ENCODE results near the gene FGB. TPM values are rescaled to one million over a fixed set of nuclear protein-coding genes. Genes with fewer than 3 reads are reported as not detected.
A peak's percentile ranks its signal among the peaks of the same experiment; 100 is the strongest.

FGB gene
- total RNA-seq, 1 donor from 2014 or later = 0.95 TPM

DNA sequence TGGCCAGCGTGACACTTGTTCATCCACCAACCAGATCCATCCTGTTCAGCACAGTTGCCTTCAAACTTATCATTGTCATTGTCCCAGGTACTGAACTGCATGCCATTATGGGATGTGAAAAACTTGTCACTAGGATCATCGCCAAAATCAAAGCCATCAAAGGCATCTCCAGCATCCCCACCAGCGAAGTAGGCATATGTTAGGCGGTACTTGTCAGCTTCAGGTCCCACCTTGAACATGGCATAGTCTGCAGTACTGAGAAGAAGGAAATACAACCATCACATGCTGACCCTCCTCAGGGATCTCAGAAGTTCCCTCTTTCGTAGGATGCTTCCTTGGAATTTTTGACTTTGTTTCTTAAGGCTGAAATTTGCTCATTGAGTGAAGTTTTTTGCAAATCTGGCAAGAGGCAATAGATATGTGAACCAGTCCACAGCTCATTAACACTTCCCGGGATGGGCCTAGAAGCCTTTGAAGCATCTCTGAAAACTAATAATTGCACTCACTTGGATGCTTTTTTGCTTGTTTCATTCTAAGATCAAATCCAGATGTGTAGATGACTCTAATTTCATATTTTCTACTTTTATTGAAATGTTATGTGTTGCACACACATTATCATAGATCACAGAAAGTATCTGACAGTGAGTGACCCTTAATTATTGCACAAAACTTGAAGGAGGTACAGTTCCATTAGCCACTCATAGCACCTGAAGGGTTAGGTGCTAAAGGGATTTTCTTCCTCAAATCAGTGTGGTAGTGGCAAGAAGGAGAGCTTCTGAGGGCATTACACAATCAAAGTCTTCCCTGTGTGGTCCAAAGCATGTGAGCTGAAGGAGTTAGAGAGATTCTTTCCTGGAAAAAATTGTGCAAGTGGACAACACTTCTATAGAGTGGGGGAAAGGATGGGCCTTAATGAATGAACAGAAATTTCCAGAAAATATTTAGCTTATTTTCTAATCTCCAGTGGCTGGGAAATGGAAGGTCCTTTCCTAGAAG, 44.2 kb downstream of the FGB start:
- H3K27me3 ChIP-seq (ENCODE audit: low read depth) = no peaks in the 10 kb centered on the region
- DNase-seq (no peak), ATAC-seq (peak in 1 of 2 donors; percentile 31)
- intact Hi-C loops (cut with DNase I) = no loop called here
- TF ChIP-seq, protein P1, sequence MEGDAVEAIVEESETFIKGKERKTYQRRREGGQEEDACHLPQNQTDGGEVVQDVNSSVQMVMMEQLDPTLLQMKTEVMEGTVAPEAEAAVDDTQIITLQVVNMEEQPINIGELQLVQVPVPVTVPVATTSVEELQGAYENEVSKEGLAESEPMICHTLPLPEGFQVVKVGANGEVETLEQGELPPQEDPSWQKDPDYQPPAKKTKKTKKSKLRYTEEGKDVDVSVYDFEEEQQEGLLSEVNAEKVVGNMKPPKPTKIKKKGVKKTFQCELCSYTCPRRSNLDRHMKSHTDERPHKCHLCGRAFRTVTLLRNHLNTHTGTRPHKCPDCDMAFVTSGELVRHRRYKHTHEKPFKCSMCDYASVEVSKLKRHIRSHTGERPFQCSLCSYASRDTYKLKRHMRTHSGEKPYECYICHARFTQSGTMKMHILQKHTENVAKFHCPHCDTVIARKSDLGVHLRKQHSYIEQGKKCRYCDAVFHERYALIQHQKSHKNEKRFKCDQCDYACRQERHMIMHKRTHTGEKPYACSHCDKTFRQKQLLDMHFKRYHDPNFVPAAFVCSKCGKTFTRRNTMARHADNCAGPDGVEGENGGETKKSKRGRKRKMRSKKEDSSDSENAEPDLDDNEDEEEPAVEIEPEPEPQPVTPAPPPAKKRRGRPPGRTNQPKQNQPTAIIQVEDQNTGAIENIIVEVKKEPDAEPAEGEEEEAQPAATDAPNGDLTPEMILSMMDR (IDR thresholded peaks at IDR 0.05) = no peak
- H3K4me1 ChIP-seq = no peaks in the 10 kb centered on the region
- H3K9me3 ChIP-seq = no peaks in the 10 kb centered on the region
- H3K4me3 ChIP-seq = no peak overlapping the region
- H3K27ac ChIP-seq = no peak overlapping the region
- no peaks in the 10 kb centered on the region for H3K36me3 ChIP-seq

DNA sequence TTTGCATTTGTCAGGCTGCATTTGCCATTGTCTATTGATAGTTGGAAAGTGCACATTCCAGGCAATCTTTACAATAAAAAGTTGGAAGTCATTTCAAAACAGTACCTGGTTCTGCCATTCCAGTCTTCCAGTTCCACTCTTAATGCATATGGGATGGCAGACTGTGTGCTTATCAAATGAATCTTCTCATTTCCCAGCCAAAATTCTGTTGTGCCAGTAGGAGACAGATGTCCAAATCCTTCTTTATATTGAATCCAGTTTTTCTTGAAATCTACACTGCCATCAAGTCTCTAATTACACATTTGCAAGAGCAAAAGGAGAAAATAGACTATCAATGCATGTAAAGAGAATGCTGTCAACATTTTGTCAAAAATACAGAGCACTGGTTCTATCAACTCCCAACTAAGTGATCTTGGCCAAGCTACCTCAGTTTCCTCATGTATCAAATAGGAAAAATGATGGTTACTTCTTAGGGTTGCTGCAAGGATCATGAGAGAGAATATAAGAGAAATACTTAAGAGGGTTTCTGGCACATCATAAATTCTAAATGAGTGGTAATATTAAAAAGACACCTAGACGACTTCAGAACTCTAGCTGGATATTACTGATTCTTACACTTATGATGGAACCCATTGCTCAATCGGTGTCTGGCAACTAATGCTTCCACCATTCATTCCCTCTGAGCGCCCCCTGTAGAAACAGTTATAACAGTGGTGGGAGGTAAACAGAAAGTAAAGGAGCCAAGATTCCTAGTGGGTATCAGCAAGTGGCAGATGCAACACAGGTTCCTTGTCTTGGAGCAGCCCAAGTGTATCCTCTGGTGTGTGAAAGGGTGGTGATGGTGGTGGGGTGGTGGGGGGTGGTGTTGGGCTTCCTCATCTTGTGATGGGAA, 45.8 kb downstream of the FGB start:
- intact Hi-C loops (cut with DNase I) = no loop called here
- no peak overlapping the region for H3K4me3 ChIP-seq
- no peak for DNase-seq
- no peaks in the 10 kb centered on the region for H3K9me3 ChIP-seq
- TF ChIP-seq, protein P1 (IDR thresholded peaks at IDR 0.05) = no peak
- H3K27me3 ChIP-seq (ENCODE audit: low read depth) = no peaks in the 10 kb centered on the region
- H3K4me1 ChIP-seq = no peaks in the 10 kb centered on the region
- H3K27ac ChIP-seq = no peak overlapping the region
- H3K36me3 ChIP-seq = no peaks in the 10 kb centered on the region
- no peak for ATAC-seq

DNA sequence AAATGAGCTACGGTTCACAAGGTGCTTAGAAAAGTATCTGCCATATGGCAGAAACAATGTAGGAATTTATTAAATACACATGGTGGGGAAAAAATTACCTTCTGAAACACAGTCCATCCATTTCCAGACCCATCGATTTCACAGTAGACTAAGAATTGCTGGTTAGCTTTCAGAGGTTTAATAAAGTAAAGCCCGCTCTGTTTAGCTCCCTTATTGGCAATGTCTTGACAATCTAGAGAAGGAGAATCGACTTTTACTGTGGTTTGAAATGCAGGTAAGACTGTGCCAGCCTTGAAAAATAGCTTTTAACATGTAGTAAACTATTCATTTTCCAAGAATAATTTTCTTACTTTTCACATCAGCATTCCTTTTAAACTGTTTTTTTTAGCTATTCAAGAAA, 46.7 kb downstream of the FGB start:
- Histone ChIP-seq H3K4me3 (no peak overlapping the region), H3K4me1 (no peaks in the 10 kb centered on the region), H3K27ac (no peak overlapping the region), H3K27me3 (ENCODE audit: low read depth) (no peaks in the 10 kb centered on the region), H3K9me3 (no peaks in the 10 kb centered on the region), H3K36me3 (no peaks in the 10 kb centered on the region)
- intact Hi-C loops (cut with DNase I) = no loop called here
- TF ChIP-seq, protein P1 (IDR thresholded peaks at IDR 0.05) = no peak
- no peak for ATAC-seq
- no peak for DNase-seq

DNA sequence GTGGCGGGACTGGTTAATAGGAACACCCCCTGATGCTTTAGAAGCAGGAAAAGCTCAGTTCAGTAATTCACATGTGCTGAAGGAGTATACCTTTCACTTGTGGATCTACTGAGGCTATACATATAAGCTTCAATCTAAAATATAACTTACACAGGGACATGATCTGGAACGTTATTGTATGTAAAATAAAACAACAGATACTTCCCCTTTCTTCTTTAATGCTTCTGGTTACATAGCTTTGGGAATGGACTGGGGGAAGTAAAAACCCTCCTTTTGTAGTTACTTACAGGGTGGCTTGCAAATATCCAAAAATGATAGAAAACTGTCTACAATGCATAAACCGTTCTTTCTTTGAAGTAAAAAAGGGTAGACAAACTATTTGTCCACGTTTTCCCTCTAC, 47.8 kb downstream of the FGB start:
- peak overlapping the region; percentile 18 for H3K4me3 ChIP-seq
- H3K4me1 ChIP-seq = no peaks in the 10 kb centered on the region
- ATAC-seq = no peak
- TF ChIP-seq, protein P1 (IDR thresholded peaks at IDR 0.05) = no peak
- DNase-seq = no peak
- H3K36me3 ChIP-seq = no peaks in the 10 kb centered on the region
- no peaks in the 10 kb centered on the region for H3K27me3 ChIP-seq (ENCODE audit: low read depth)
- no peak overlapping the region for H3K27ac ChIP-seq
- intact Hi-C loops (cut with DNase I) = loop anchor here (10.0 kb wide), 1 partner anchor 56 kb away; the partner anchor contains the start of gene PLRG1
- no peaks in the 10 kb centered on the region for H3K9me3 ChIP-seq

DNA sequence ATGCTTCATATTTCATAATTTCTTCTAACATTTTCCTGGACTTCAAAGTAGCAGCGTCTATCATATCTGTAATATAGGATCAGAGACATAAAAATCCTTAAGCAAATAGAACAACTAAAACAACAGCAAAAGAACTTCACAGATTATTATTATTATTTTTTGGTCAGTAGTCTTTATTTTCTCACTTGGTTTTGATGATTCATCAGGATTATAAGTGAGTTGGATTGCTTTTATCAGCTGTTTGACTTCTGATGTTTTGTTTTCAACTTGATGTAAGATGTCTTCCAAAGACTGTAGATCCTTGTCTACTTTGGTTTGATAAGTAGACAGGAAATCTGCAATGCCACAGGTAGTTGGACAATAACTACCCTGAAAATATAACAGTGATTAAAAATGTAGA, 49.0 kb downstream of the FGB start:
- intact Hi-C loops (cut with DNase I) = loop anchor here (10.0 kb wide), 1 partner anchor 57 kb away; the partner anchor contains the start of gene PLRG1
- H3K27ac ChIP-seq = no peak overlapping the region

More for the DNA sequence above, 49.0 kb downstream of the FGB start:
- Histone ChIP-seq H3K36me3 (no peaks in the 10 kb centered on the region), H3K4me1 (no peaks in the 10 kb centered on the region), H3K27me3 (ENCODE audit: low read depth) (no peaks in the 10 kb centered on the region), H3K9me3 (no peaks in the 10 kb centered on the region), H3K4me3 (peak overlapping the region; percentile 9)
- no peak for ATAC-seq
- TF ChIP-seq, protein P1 (IDR thresholded peaks at IDR 0.05) = no peak
- no peak for DNase-seq

Data from lower lobe of right lung (tissue), 2 donors.